Astrocyte (in vitro differentiated cells and primary cell): ENCODE results near the gene FSTL4. TPM values are rescaled to one million over a fixed set of nuclear protein-coding genes. Genes with fewer than 3 reads are reported as not detected.

Experiments used
- DNase-seq: peaks from one replicate; pipeline ENCODE4 v3.0.0-alpha.2; 2010; ENCODE audit warnings: low read depth
- FAIRE-seq: peaks from 2 replicates; lab custom pipeline; 2011; peaks lifted over from hg19 to GRCh38; lab: Jason Lieb, UNC
- H2AFZ ChIP-seq: 2 replicates; pipeline ENCODE4 v1.6.0; 2012; ENCODE audit warnings: low read depth, low read length, inconsistent platforms
- H3K27ac ChIP-seq: 2 replicates; pipeline ENCODE4 v1.5.1; 2011; ENCODE audit warnings: low read depth, low read length, inconsistent platforms
- H3K27me3 ChIP-seq: 2 replicates; pipeline ENCODE4 v1.6.0; 2011; ENCODE audit warnings: low read length, inconsistent platforms; ENCODE audit not compliant: insufficient read depth
- H3K36me3 ChIP-seq: 2 replicates; pipeline ENCODE4 v1.5.1; 2011; ENCODE audit warnings: low read length, inconsistent platforms; ENCODE audit not compliant: insufficient read depth
- H3K4me1 ChIP-seq: 2 replicates; pipeline ENCODE4 v1.5.1; 2011; ENCODE audit warnings: low read length, inconsistent platforms; ENCODE audit not compliant: insufficient read depth
- H3K4me2 ChIP-seq: 2 replicates; pipeline ENCODE4 v1.6.0; 2012; ENCODE audit warnings: low read length, inconsistent platforms
- H3K4me3 ChIP-seq: 2 replicates; pipeline ENCODE4 v1.5.1; 2011; ENCODE audit warnings: low read depth, mild to moderate bottlenecking, low read length, inconsistent platforms; ENCODE audit not compliant: insufficient read depth
- H3K79me2 ChIP-seq: 2 replicates; pipeline ENCODE4 v1.6.0; 2012; ENCODE audit warnings: mild to moderate bottlenecking, low read length, inconsistent platforms; ENCODE audit not compliant: insufficient read depth
- H3K9ac ChIP-seq: 2 replicates; pipeline ENCODE4 v1.6.0; 2012; ENCODE audit warnings: mild to moderate bottlenecking, low read length, inconsistent platforms
- H3K9me3 ChIP-seq: 2 replicates; pipeline ENCODE4 v1.5.1; 2012; ENCODE audit warnings: low read depth, mild to moderate bottlenecking, low read length, inconsistent platforms; ENCODE audit not compliant: insufficient read depth
- H4K20me1 ChIP-seq: 2 replicates; pipeline ENCODE4 v1.6.0; 2012; ENCODE audit warnings: low read length, inconsistent platforms; ENCODE audit not compliant: insufficient read depth
- H3K27ac Mint-ChIP-seq: one replicate; pipeline ENCODE4 v1.8.0; 2021; ENCODE audit warnings: mild to moderate bottlenecking, mixed read lengths; ENCODE audit not compliant: unreplicated experiment
- H3K27me3 Mint-ChIP-seq: one replicate; pipeline ENCODE4 v1.8.0; 2021; ENCODE audit warnings: low read depth, mixed read lengths; ENCODE audit not compliant: unreplicated experiment
- H3K36me3 Mint-ChIP-seq: one replicate; pipeline ENCODE4 v1.8.0; 2021; ENCODE audit warnings: low read depth, mixed read lengths; ENCODE audit not compliant: unreplicated experiment
- H3K4me1 Mint-ChIP-seq: one replicate; pipeline ENCODE4 v1.8.0; 2021; ENCODE audit warnings: low read depth, mixed read lengths; ENCODE audit not compliant: unreplicated experiment
- H3K4me3 Mint-ChIP-seq: one replicate; pipeline ENCODE4 v1.8.0; 2021; ENCODE audit warnings: mild to moderate bottlenecking, moderate library complexity, mixed read lengths; ENCODE audit not compliant: unreplicated experiment
- H3K9me3 Mint-ChIP-seq: one replicate; pipeline ENCODE4 v1.8.0; 2021; ENCODE audit warnings: mild to moderate bottlenecking, mixed read lengths; ENCODE audit not compliant: unreplicated experiment
- CTCF ChIP-seq: IDR thresholded peaks from 2 replicates; pipeline ENCODE4 v1.5.1; 2011; ENCODE audit warnings: low read depth, mild to moderate bottlenecking, inconsistent platforms, low read length, moderate library complexity; ENCODE audit not compliant: insufficient read depth
- EZH2 ChIP-seq: IDR thresholded peaks from 2 replicates; pipeline ENCODE4 v1.6.1; 2012; ENCODE audit warnings: mild to moderate bottlenecking, low read length, inconsistent platforms; ENCODE audit not compliant: insufficient read depth
- total RNA-seq: library from RNA; stranded (reverse); gene quantifications from 2 replicates; pipeline ENCODE4 v1.2.1, GENCODE V29; 2021

Gene FSTL4
- total RNA-seq, 1 donor from 2014 or later = not detected

- H3K79me2 ChIP-seq = no peaks in the 10 kb centered on the region
- H3K27ac ChIP-seq = no peak overlapping the region
- H2AFZ ChIP-seq = no peak overlapping the region
- no peak for TF ChIP-seq CTCF
- TF ChIP-seq EZH2 = no peak
- H3K36me3 ChIP-seq = no peaks in the 10 kb centered on the region
- peaks cover 15% of the 10 kb centered on the region for H3K4me1 Mint-ChIP-seq
- no peaks in the 10 kb centered on the region for H3K27me3 ChIP-seq
- no peak overlapping the region for H3K4me2 ChIP-seq
- H3K9me3 ChIP-seq = no peaks in the 10 kb centered on the region
- H3K27me3 Mint-ChIP-seq = peaks cover 32% of the 10 kb centered on the region
- no peak overlapping the region for H3K27ac Mint-ChIP-seq
- H4K20me1 ChIP-seq = no peaks in the 10 kb centered on the region
- H3K9ac ChIP-seq = no peak overlapping the region
- DNase-seq (no peak), FAIRE-seq (no peak)
- H3K4me3 ChIP-seq = no peak overlapping the region
- H3K36me3 Mint-ChIP-seq = no peaks in the 10 kb centered on the region
- no peak overlapping the region for H3K4me3 Mint-ChIP-seq
- H3K9me3 Mint-ChIP-seq = no peaks in the 10 kb centered on the region
- H3K4me1 ChIP-seq = no peaks in the 10 kb centered on the region
Measured at GRCh38 chr5:133340002-133340755, 272.2 kb downstream of the FSTL4 start.

- Mint-ChIP-seq H3K4me1 (peaks cover 15% of the 10 kb centered on the region), H3K27ac (no peak overlapping the region), H3K4me3 (no peak overlapping the region), H3K9me3 (no peaks in the 10 kb centered on the region), H3K36me3 (no peaks in the 10 kb centered on the region), H3K27me3 (peaks cover 35% of the 10 kb centered on the region)
- no peaks in the 10 kb centered on the region for H4K20me1 ChIP-seq
- H3K36me3 ChIP-seq = no peaks in the 10 kb centered on the region
- no peak overlapping the region for H3K27ac ChIP-seq
- no peak overlapping the region for H2AFZ ChIP-seq
- H3K9ac ChIP-seq = no peak overlapping the region
- FAIRE-seq (no peak), DNase-seq (no peak)
- no peak overlapping the region for H3K4me3 ChIP-seq
- TF ChIP-seq CTCF = no peak
- no peak for TF ChIP-seq EZH2
- no peaks in the 10 kb centered on the region for H3K79me2 ChIP-seq
- no peak overlapping the region for H3K4me2 ChIP-seq
- no peaks in the 10 kb centered on the region for H3K4me1 ChIP-seq
- no peaks in the 10 kb centered on the region for H3K9me3 ChIP-seq
- H3K27me3 ChIP-seq = no peaks in the 10 kb centered on the region
Measured at GRCh38 chr5:133338504-133339355, 273.6 kb downstream of the FSTL4 start.
